Testis (tissue), 3 donors: Measurements from ENCODE around the gene LKAAEAR1. TPM values are rescaled to one million over a fixed set of nuclear protein-coding genes. Genes with fewer than 3 reads are reported as not detected.
A peak's percentile ranks its signal among the peaks of the same experiment; 100 is the strongest.

Experiments used
- DNase-seq: peaks from one replicate; pipeline ENCODE4 v3.0.0-alpha.2; 2019
- H3K27ac ChIP-seq, 2 donors: fragments of 200-600 bp; sonication (generic); one replicate each; pipeline ENCODE4 v1.5.1; 2019
- H3K27me3 ChIP-seq: fragments of 200-600 bp; sonication (generic); one replicate; pipeline ENCODE4 v1.5.1; 2019
- H3K36me3 ChIP-seq: fragments of 200-600 bp; sonication (generic); one replicate; pipeline ENCODE4 v1.5.1; 2017; ENCODE audit warnings: low read depth; ENCODE audit errors: missing control alignments
- H3K4me1 ChIP-seq: fragments of 200-600 bp; sonication (generic); one replicate; pipeline ENCODE4 v1.5.1; 2019
- H3K4me3 ChIP-seq, 2 donors: fragments of 200-600 bp; sonication (generic); one replicate each; pipeline ENCODE4 v1.5.1; 2017 to 2019
- H3K9me3 ChIP-seq: fragments of 200-600 bp; sonication (generic); one replicate; pipeline ENCODE4 v1.5.1; 2017
- POLR2A ChIP-seq: fragments of 450-650 bp; IDR thresholded peaks from one replicate; pipeline ENCODE4 v1.6.1; 2017; ENCODE audit warnings: antibody characterized with exemption, mild to moderate bottlenecking, moderate library complexity
- WGBS, 2 donors: methylation state at CpG; one replicate each; pipeline ENCODE4 v1.1.5; 2018; 5-methylcytosine and 5-hydroxymethylcytosine counted together
- intact Hi-C: fragments of 100-400 bp; cut with DNase I; formaldehyde crosslinking; loops from one replicate; pipeline ENCODE4 v1.15.1; 2023; ENCODE audit warnings: low total_unique reads
- polyA plus RNA-seq: library from polyadenylated mRNA; stranded (reverse); fragments of 350-450 nt; fragmentation: Illumina TruSeq; extraction: RNeasy Lipid Tissue Mini Kit (QIAGEN cat#74804); gene quantifications from one replicate; pipeline ENCODE4 v1.2.3, GENCODE V29; 2014; ENCODE audit warnings: low read depth, low replicate concordance; ENCODE audit not compliant: insufficient read depth
- total RNA-seq, 2 donors: library from RNA; depleted of rRNA; stranded (reverse); fragments of >200 nt; gene quantifications; one replicate each; pipeline ENCODE4 v1.2.3, GENCODE V29; 2016
- TF ChIP-seq, protein P1 (sequence below), 3 experiments: fragments of 450-650 bp in 2 of 3; fragments of 200-600 bp in 1 of 3; sonication (generic) in 1 of 3; IDR thresholded peaks; one replicate each; pipeline ENCODE4 v1.5.1; 2016 to 2019; ENCODE audit warnings: antibody characterized with exemption in 3 of 3, mild to moderate bottlenecking in 2 of 3, moderate library complexity in 1 of 3

LKAAEAR1 gene
- total and polyA plus RNA-seq, 3 donors from 2014 or later = 6.6 to 89.9 (median 45.3) TPM

DNA sequence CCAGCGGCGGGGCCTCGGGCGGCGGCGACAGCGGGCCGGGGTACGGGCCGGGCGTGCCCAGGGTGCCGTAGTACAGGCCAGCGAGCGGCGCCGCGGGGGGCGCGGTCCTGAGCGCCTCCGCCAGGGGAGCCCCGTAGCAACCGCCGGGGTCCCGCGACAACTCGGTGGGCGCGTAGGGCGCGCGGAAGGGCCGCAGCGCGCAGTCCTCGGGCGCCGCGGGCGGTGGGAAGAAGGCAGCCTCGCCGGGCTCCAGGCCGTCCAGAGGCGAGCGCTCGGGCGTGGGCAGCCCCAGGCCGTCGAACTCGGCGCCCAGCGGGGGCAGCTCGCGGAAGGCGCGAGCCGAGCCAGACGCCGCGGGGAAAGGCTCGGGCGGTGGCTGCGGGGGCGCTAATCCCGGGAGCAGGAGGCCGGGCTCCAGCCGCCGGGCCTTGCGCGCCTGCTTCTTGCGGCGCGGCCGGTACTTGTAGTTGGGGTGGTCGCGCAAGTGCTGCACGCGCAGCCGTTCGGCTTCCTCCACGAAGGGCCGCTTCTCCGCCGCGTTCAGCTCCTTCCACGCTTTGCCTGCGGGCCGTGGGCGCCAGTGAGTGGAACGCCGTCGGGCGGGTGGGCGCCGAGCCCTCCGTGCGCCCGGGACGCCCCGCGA is 35.7 kb downstream of the LKAAEAR1 start:
- intact Hi-C loops = no loop called here
- no peaks in the 10 kb centered on the region for H3K36me3 ChIP-seq
- DNase-seq = no peak
- no peak overlapping the region for H3K27ac ChIP-seq
- 2% methylated on average over 49 of the region's 101 CpGs; no CpG with 5 or more reads in 1 of the 2 donors for WGBS, 2 donors
- peak overlapping the region; percentile 40 to 49 for H3K4me3 ChIP-seq
- peaks cover 8% of the 10 kb centered on the region for H3K4me1 ChIP-seq
- no peak for TF ChIP-seq POLR2A
- TF ChIP-seq, protein P1, sequence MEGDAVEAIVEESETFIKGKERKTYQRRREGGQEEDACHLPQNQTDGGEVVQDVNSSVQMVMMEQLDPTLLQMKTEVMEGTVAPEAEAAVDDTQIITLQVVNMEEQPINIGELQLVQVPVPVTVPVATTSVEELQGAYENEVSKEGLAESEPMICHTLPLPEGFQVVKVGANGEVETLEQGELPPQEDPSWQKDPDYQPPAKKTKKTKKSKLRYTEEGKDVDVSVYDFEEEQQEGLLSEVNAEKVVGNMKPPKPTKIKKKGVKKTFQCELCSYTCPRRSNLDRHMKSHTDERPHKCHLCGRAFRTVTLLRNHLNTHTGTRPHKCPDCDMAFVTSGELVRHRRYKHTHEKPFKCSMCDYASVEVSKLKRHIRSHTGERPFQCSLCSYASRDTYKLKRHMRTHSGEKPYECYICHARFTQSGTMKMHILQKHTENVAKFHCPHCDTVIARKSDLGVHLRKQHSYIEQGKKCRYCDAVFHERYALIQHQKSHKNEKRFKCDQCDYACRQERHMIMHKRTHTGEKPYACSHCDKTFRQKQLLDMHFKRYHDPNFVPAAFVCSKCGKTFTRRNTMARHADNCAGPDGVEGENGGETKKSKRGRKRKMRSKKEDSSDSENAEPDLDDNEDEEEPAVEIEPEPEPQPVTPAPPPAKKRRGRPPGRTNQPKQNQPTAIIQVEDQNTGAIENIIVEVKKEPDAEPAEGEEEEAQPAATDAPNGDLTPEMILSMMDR (IDR thresholded peaks at IDR 0.05) = no peak
- no peaks in the 10 kb centered on the region for H3K27me3 ChIP-seq
- no peaks in the 10 kb centered on the region for H3K9me3 ChIP-seq

DNA sequence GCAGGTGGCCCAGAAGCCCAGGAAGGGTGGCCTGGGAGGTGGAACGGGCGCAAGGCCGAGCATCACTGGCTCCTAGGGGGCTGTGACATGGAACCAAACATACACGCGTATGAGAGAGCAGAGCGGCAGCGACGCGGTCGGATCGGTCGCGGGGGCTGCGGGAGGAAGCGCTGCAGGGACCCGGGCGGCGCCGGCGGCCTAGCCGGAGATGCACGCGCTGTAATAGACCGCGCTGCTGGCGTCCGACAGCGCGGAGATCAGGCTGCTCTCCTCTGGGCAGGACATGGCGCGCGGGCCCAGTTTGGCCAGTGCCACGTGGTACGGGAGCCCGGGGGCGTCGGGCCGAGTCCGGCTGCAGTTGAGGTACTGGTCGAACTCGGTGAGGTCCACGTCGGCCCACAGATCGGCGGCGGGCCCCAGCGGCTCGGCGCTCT is 36.2 kb downstream of the LKAAEAR1 start:
- 8 to 16% methylated on average over 14 to 44 of the region's 49 CpGs for WGBS, 2 donors
- TF ChIP-seq, protein P1 (IDR thresholded peaks at IDR 0.05) = no peak
- TF ChIP-seq POLR2A = no peak
- no peak for DNase-seq

DNA sequence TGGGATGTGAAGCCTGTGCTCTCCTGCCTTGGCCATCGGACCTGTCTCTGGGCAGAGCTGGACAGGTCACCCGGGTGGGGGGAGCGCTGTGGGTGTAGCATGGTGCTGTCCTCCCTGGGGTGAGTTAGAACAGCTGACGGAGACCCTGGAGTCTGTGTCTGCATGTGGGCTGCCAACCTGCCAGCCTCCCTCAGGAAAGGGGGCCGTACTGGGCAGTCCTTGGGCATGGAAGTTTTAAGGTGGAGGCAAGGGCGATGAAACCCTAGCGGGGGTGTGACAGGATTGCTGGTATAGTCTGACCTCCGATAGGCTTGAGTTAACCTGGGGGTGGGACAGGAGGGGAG is 37.2 kb downstream of the LKAAEAR1 start:
- no peak for DNase-seq
- 58 to 79% methylated on average over 6 to 8 of the region's 8 CpGs for WGBS, 2 donors
- Histone ChIP-seq H3K4me3 (no peak overlapping the region), H3K27ac (no peak overlapping the region), H3K4me1 (peaks cover 13% of the 10 kb centered on the region), H3K9me3 (no peaks in the 10 kb centered on the region), H3K27me3 (no peaks in the 10 kb centered on the region), H3K36me3 (no peaks in the 10 kb centered on the region)
- TF ChIP-seq, protein P1 (IDR thresholded peaks at IDR 0.05) = no peak
- TF ChIP-seq POLR2A = no peak
- intact Hi-C loops = no loop called here

More for the DNA sequence above, 36.2 kb downstream of the LKAAEAR1 start:
- Histone ChIP-seq H3K36me3 (no peaks in the 10 kb centered on the region), H3K4me1 (peaks cover 8% of the 10 kb centered on the region), H3K4me3 (peak overlapping the region; percentile 40 to 49), H3K27me3 (no peaks in the 10 kb centered on the region), H3K27ac (no peak overlapping the region), H3K9me3 (no peaks in the 10 kb centered on the region)
- intact Hi-C loops = no loop called here

DNA sequence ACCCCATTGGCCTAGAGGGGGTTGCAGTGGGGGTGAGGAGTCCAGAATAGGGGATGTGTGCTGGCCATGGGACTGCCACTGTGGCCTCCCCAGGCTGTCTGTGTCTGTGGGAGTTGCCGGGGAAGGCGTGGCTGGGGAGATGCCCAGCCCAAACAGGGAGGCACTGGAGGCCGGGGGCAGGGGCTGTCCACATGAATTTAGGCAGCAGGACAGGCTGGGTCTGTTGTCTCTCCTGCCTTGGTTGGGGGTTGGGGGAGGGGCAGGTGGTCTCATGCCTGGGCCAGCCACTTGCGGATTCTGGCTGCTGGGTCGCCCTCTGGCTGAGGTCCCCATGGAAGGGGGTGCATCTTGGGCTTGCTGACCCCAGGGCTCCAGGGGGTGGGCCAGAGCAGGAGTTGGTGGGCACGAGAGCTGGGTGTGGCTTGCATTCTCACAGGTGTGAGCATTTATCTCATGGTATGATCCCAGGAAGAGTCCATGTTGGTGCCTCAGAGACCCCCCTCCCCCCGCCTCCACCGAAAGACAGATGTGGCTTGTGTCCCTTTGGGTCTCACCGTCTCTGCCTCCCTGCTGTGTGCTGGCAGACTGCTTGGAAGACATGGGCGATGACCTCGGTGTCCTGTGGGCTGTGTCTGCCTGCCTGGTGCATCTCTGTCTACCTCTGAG is 38.7 kb downstream of the LKAAEAR1 start:
- Histone ChIP-seq H3K4me1 (peaks cover 18% of the 10 kb centered on the region), H3K4me3 (no peak overlapping the region), H3K36me3 (no peaks in the 10 kb centered on the region), H3K27me3 (no peaks in the 10 kb centered on the region), H3K27ac (no peak overlapping the region), H3K9me3 (no peaks in the 10 kb centered on the region)
- 64 to 68% methylated on average over 8 to 11 of the region's 11 CpGs for WGBS, 2 donors
- DNase-seq = no peak
- intact Hi-C loops = no loop called here
- TF ChIP-seq, protein P1 (IDR thresholded peaks at IDR 0.05) = no peak
- no peak for TF ChIP-seq POLR2A
